Neural cell (in vitro differentiated cells): ENCODE measurements around the gene ARMH3.

Experiments used
- MXI1 ChIP-seq: fragments of 450-650 bp; conservative IDR thresholded peaks from 2 replicates; pipeline ENCODE4 v1.6.1; 2014; ENCODE audit warnings: antibody characterized with exemption, mild to moderate bottlenecking; ENCODE audit not compliant: poor library complexity, severe bottlenecking
- POLR2AphosphoS5 ChIP-seq: IDR thresholded peaks from 2 replicates; pipeline ENCODE4 v1.6.1; 2012
- TF ChIP-seq, protein P1 (sequence below): IDR thresholded peaks from 2 replicates; pipeline ENCODE4 v1.6.1; 2012; ENCODE audit warnings: borderline replicate concordance
- TF ChIP-seq, protein P2 (sequence below): fragments of 450-650 bp; IDR thresholded peaks from 2 replicates; pipeline ENCODE4 v1.5.1; 2014; ENCODE audit warnings: antibody characterized with exemption, mild to moderate bottlenecking, moderate library complexity; ENCODE audit not compliant: poor library complexity, severe bottlenecking

DNA sequence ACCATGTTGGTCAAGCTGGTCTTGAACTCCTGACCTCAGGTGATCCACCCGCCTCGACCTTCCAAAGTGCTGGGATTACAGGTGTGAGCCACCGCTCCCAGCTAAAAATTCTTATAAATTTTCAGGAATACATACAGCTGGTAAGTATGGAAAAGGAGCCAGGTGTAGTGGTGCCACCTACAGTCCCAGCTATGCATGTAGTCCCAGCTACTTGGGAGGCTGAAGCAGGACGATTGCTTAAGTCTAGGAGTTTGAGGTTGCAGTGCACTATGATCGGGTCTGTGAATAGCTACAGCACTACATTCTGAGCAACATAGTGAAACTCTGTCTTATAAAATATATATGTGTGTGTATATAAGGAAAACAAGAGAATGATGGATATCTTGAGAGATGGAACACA, 45.2 kb upstream of the ARMH3 start:
- TF ChIP-seq, protein P1, sequence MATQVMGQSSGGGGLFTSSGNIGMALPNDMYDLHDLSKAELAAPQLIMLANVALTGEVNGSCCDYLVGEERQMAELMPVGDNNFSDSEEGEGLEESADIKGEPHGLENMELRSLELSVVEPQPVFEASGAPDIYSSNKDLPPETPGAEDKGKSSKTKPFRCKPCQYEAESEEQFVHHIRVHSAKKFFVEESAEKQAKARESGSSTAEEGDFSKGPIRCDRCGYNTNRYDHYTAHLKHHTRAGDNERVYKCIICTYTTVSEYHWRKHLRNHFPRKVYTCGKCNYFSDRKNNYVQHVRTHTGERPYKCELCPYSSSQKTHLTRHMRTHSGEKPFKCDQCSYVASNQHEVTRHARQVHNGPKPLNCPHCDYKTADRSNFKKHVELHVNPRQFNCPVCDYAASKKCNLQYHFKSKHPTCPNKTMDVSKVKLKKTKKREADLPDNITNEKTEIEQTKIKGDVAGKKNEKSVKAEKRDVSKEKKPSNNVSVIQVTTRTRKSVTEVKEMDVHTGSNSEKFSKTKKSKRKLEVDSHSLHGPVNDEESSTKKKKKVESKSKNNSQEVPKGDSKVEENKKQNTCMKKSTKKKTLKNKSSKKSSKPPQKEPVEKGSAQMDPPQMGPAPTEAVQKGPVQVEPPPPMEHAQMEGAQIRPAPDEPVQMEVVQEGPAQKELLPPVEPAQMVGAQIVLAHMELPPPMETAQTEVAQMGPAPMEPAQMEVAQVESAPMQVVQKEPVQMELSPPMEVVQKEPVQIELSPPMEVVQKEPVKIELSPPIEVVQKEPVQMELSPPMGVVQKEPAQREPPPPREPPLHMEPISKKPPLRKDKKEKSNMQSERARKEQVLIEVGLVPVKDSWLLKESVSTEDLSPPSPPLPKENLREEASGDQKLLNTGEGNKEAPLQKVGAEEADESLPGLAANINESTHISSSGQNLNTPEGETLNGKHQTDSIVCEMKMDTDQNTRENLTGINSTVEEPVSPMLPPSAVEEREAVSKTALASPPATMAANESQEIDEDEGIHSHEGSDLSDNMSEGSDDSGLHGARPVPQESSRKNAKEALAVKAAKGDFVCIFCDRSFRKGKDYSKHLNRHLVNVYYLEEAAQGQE = no peak
- TF ChIP-seq, protein P2, sequence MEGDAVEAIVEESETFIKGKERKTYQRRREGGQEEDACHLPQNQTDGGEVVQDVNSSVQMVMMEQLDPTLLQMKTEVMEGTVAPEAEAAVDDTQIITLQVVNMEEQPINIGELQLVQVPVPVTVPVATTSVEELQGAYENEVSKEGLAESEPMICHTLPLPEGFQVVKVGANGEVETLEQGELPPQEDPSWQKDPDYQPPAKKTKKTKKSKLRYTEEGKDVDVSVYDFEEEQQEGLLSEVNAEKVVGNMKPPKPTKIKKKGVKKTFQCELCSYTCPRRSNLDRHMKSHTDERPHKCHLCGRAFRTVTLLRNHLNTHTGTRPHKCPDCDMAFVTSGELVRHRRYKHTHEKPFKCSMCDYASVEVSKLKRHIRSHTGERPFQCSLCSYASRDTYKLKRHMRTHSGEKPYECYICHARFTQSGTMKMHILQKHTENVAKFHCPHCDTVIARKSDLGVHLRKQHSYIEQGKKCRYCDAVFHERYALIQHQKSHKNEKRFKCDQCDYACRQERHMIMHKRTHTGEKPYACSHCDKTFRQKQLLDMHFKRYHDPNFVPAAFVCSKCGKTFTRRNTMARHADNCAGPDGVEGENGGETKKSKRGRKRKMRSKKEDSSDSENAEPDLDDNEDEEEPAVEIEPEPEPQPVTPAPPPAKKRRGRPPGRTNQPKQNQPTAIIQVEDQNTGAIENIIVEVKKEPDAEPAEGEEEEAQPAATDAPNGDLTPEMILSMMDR = no peak
- TF ChIP-seq MXI1 (no peak), POLR2AphosphoS5 (no peak)
